GM12874 (cell line): Measurements from ENCODE around the gene PPAT.

ENCODE experiments used
- TF ChIP-seq, protein P1 (sequence below): IDR thresholded peaks from 2 replicates; pipeline ENCODE4 v1.5.1; 2011; ENCODE audit warnings: low read depth, mild to moderate bottlenecking, control low read depth, low read length, moderate library complexity; ENCODE audit not compliant: insufficient read depth

PPAT gene

DNA sequence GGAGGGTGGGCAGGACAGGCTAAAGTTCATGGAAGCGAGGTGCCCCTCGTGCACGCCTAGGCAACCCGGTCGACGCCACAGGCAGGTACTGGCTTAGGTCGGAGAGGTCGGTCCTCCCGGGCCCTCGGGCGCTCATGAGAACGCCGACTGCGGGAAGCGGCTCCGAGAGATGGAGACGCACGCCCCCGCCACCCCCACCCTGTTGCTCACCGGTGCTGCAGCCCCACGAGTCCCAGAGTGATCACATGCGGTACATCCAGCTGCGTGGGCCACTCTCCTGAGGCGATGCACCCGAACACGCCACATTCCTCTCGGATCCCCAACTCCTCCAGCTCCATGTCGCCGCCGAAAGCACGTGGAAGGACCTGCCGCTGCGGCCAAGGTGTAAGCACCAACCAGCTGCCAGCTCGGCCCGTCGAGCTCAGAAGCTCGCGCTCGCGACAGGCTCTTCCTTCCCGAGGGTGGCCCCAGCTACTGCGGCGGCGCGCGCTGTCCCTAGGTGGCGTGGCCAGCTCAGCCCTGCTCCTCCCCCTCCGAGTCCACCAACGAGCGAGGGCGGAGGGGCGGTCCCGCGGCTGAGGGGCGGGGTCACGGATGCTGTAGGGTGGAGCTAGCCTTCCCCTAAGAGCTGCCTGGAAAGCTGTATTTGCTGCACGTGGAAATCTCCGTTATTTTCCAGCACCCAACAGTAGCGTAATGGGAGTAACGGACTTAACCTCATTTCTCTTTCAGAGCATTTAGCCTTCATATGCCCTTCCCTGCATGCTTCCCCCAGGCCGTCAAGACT lies at the start of gene PPAT:
PPAT (minus strand) TSS at position 476 of the 787 bp plus-strand sequence; CDS start at position 338, 138 bp downstream.
- TF ChIP-seq, protein P1, sequence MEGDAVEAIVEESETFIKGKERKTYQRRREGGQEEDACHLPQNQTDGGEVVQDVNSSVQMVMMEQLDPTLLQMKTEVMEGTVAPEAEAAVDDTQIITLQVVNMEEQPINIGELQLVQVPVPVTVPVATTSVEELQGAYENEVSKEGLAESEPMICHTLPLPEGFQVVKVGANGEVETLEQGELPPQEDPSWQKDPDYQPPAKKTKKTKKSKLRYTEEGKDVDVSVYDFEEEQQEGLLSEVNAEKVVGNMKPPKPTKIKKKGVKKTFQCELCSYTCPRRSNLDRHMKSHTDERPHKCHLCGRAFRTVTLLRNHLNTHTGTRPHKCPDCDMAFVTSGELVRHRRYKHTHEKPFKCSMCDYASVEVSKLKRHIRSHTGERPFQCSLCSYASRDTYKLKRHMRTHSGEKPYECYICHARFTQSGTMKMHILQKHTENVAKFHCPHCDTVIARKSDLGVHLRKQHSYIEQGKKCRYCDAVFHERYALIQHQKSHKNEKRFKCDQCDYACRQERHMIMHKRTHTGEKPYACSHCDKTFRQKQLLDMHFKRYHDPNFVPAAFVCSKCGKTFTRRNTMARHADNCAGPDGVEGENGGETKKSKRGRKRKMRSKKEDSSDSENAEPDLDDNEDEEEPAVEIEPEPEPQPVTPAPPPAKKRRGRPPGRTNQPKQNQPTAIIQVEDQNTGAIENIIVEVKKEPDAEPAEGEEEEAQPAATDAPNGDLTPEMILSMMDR, result 0 out of 2 replicates have a peak, but pooled peaks have one; percentile 13

DNA sequence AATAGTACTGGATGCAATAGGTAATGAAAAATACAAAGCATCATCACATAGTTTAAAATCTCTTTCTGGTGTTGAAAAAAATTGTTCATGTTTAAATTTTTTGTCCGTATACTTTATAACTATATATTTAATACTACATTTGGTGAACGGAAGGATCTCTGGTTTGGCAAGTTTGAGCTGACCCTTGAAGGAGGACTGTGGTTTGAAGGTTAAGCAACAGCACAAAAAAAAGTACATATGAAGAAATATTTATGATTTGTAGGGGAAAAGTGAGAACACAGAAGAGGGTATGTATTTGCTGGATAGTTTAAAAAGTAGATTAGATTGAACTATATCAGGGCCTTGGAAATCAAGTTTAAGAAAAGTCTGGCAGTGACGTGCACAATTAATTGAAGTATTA lies 45.3 kb upstream of the PPAT start:
- TF ChIP-seq, protein P1, result no peak

DNA sequence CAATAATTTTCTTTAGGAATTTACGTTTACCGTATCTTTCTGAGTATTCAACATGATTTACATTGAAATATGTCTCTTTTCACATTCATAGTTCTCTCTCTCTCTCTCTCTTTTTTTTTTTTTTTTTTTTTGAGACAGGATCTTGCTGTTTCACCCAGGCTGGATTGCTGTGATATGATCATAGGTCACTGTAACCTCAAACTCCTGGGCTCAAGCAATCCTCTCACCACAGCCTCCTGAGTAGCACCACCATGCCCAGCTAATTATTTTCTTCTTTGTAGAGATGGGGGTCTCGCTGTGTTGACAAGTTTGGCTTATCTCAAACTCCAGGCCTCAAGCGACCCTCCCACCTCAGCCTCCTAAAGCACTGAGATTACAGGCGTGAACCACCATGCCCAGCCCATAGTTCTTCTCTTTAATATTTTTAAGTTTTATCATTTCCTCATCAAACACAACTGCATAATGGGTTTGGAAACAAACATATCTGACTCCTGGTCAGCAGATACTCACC lies 41.8 kb upstream of the PPAT start:
- TF ChIP-seq, protein P1, result no peak

DNA sequence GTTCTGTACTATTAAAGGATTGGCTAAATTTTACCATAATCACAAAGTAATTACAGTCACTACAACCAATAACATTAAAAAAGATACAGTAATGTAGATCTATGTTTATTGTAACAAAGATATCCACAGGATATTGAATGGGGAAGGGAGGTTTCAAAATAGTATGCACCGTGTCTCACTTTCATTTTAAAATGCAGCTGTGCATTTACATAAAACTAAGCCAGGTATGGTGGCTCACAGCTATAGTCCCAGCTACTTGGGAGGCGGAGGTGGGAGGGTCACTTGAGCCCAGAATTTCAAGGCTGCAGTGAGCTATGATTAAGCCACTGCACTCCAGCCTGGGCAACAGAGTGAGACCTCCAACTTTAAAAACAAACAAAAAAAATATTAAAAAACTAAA lies 40.5 kb upstream of the PPAT start:
- TF ChIP-seq, protein P1, result no peak

DNA sequence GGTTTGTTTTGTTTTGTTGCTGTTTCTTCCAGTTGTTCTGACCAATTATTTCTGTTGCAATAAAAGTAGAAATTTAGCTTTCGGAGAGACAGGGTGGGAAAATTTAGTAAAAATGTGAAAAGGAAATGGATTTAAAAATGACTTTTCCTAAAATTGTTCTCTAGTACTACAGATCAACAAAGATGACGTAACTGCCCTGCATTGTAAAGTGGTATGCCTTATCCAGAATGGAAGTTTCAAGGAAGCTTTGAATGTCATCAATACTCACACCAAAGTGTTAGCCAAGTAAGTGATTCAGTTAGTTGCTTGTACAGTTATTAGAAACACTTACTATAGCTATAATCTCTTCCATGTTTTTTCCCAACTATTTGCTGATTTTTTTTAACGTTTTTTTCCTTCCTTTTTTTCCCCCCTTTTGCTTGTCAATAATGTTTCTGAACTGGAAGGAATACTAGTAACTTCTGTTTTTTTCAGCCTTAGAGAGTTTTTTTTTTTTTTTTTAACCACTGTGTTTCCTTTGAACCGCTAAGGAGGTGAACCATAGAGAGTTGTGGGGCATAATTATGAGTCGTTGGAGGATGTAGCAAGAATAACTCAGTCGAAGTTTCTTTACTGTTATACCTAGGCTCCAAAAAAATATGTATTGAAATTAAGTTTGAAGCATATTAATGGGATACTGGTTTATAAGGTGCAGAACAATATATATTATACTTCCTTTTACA lies 34.2 kb upstream of the PPAT start:
- TF ChIP-seq, protein P1, result no peak

DNA sequence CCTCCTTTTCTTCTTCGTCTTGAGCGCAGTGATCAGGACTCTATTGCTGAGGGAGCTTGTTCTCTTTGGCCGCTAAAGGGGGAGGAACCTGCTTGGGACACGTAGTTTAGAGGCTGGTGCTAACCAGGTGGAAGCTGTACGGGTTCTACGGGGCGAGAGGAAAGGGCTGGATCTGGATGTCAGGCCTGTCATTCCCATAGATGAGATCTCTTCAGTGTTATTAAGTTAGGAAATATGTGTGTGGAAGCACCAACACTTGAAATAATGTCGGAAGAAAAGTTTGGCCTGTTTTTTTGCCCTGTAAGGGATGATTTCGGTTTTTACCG lies 32.6 kb upstream of the PPAT start:
- TF ChIP-seq, protein P1, result no peak

DNA sequence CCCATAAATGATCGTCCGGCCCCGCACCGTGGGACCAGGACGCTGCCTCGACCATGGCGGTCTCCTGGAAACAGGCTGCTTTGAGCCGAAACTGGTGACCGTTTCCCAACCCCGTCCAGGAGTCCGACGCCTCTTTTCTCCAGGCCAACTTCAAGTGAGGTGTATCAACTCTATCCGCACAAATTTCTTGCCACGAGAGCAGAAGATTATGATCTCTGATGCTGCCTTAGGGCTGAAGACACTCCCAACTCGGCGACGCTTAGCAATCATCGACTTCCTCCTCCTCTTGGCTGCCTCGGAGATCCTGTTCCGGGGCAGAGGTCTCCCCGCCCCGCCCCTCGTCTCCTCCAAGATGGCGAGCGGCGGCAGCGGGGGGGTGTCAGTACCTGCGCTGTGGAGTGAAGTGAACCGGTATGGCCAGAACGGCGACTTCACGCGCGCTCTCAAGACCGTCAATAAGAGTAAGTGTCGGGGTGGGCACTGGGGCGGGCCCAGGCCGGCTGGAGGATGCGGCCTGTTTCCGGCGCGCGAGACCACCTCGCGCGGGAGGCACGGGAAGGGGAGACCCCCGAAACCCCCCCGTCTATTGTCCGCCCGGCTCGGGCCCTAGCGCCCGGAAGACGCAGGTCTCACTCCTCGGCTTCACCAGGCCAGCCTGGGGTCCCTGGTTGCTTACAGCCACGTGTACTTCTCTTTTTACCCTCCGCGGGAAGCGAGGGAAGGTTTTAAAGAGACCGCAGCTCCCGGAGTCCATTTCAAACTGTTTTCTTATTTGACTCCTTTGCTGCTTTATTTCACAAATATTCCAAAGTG lies 32.1 kb upstream of the PPAT start, which contains the start of gene SRP72:
SRP72 (plus strand) TSS at position 334 of the 813 bp plus-strand sequence; CDS start at position 353, 19 bp downstream.
- TF ChIP-seq, protein P1, result no peak
